ENCODE data around the gene MKS1.
A peak's percentile ranks its signal among the peaks of the same experiment; 100 is the strongest.

The MKS1 gene

DNA sequence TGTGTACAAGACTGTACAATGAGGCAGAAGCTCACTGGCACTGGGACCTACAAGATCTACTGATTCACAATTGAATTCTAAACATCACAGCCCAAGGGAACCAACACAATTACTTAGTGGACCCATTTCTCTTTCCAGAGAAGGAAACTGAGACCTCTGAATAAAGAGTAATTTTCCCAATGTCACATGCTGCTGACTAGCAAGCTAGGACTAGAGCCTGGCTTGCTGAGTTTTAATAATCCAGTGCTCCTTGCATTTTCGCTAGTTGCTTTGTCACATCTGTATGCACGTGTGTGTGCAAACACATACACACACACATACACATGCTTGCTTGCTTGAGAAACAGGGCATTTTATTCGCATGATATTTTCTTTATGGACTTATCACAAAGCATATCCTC, 15.5 kb upstream of the MKS1 start:
- peaks cover 17% of the 10 kb centered on the region; the same call in 1 of the 2 replicates for H3K27me3 ChIP-seq (ENCODE audit: insufficient read depth, low read depth)
- no peak overlapping the region for H2AFZ ChIP-seq (ENCODE audit: low read depth)
- H3K4me3 ChIP-seq (IDR thresholded peaks at IDR 0.05; ENCODE audit: insufficient read depth, low read depth, low read length): no peak overlapping the region
- no peak overlapping the region for H3K4me2 ChIP-seq
- H3K27ac ChIP-seq: no peak overlapping the region
- H3K36me3 ChIP-seq (ENCODE audit: insufficient read depth): no peaks in the 10 kb centered on the region
- TF ChIP-seq, protein P1, sequence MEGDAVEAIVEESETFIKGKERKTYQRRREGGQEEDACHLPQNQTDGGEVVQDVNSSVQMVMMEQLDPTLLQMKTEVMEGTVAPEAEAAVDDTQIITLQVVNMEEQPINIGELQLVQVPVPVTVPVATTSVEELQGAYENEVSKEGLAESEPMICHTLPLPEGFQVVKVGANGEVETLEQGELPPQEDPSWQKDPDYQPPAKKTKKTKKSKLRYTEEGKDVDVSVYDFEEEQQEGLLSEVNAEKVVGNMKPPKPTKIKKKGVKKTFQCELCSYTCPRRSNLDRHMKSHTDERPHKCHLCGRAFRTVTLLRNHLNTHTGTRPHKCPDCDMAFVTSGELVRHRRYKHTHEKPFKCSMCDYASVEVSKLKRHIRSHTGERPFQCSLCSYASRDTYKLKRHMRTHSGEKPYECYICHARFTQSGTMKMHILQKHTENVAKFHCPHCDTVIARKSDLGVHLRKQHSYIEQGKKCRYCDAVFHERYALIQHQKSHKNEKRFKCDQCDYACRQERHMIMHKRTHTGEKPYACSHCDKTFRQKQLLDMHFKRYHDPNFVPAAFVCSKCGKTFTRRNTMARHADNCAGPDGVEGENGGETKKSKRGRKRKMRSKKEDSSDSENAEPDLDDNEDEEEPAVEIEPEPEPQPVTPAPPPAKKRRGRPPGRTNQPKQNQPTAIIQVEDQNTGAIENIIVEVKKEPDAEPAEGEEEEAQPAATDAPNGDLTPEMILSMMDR (conservative IDR thresholded peaks at IDR 0.05; ENCODE audit: low read depth, low read length): no peak
- H3K4me1 ChIP-seq (ENCODE audit: low read depth, poor library complexity, severe bottlenecking): peaks cover 8% of the 10 kb centered on the region
- H4K20me1 ChIP-seq (ENCODE audit: insufficient read depth): no peaks in the 10 kb centered on the region
- H3K79me2 ChIP-seq (ENCODE audit: insufficient read depth, low read depth): no peaks in the 10 kb centered on the region
- H3K9ac ChIP-seq: no peak overlapping the region

DNA sequence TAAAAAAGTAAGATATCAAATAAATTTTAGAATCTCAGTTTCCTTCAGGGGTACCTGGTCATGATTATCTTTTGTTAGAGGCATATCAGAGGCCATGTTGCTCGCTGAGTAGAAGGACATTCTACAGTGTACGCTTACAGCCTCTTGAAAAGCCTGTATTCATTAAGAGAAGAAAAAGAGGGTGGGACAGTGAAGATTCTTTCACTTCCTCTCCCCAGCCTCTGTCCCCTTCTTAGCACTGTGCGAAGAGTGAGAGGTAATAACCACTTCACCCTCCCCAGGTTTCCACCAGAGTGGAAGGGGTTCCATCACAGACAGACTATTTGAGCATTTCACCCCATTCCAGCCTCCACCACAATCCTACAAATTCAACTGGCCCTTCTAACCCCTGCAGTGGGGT, 14.5 kb upstream of the MKS1 start:
- Histone ChIP-seq H3K4me2 (no peak overlapping the region), H3K9ac (no peak overlapping the region), H3K27ac (no peak overlapping the region), H4K20me1 (ENCODE audit: insufficient read depth) (no peaks in the 10 kb centered on the region), H3K36me3 (ENCODE audit: insufficient read depth) (no peaks in the 10 kb centered on the region), H2AFZ (ENCODE audit: low read depth) (no peak overlapping the region), H3K4me1 (ENCODE audit: low read depth, poor library complexity, severe bottlenecking) (peaks cover 8% of the 10 kb centered on the region), H3K4me3 (IDR thresholded peaks at IDR 0.05; ENCODE audit: insufficient read depth, low read depth, low read length) (no peak overlapping the region), H3K27me3 (ENCODE audit: insufficient read depth, low read depth) (peaks cover 17% of the 10 kb centered on the region; the same call in 1 of the 2 replicates), H3K79me2 (ENCODE audit: insufficient read depth, low read depth) (no peaks in the 10 kb centered on the region)
- TF ChIP-seq, protein P1 (conservative IDR thresholded peaks at IDR 0.05; ENCODE audit: low read depth, low read length): no peak

DNA sequence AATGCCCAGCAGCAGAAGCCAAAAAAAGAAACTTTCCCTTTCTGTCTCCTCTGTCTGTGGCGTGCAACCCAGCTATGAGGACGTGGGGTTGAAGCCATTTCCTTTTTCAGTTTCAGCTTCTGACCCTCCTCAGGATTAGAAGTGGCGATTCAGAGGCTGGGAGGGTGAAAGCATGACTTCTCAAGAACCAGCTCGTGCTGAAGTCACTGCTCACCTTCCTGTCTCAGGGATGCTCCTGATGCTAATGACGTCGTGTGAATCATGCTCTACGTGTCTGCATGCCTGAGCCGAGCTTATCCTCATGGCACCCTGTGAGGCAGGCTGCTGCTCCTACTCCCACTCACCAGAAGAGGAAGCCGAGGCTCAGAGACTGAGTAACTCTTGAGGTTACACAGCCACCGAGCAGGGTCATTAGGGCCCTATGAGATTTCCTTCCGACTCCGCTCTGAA, 13.7 kb upstream of the MKS1 start:
- TF ChIP-seq, protein P1 (conservative IDR thresholded peaks at IDR 0.05; ENCODE audit: low read depth, low read length): no peak
- Histone ChIP-seq H3K27me3 (ENCODE audit: insufficient read depth, low read depth) (peaks cover 17% of the 10 kb centered on the region; the same call in 1 of the 2 replicates), H3K79me2 (ENCODE audit: insufficient read depth, low read depth) (no peaks in the 10 kb centered on the region), H3K36me3 (ENCODE audit: insufficient read depth) (no peaks in the 10 kb centered on the region), H3K4me2 (peak overlapping the region; percentile 3; the same call in 1 of the 2 replicates), H3K9ac (no peak overlapping the region), H3K4me1 (ENCODE audit: low read depth, poor library complexity, severe bottlenecking) (peaks cover 8% of the 10 kb centered on the region), H2AFZ (ENCODE audit: low read depth) (no peak overlapping the region), H3K4me3 (IDR thresholded peaks at IDR 0.05; ENCODE audit: insufficient read depth, low read depth, low read length) (no peak overlapping the region), H4K20me1 (ENCODE audit: insufficient read depth) (no peaks in the 10 kb centered on the region), H3K27ac (no peak overlapping the region)

DNA sequence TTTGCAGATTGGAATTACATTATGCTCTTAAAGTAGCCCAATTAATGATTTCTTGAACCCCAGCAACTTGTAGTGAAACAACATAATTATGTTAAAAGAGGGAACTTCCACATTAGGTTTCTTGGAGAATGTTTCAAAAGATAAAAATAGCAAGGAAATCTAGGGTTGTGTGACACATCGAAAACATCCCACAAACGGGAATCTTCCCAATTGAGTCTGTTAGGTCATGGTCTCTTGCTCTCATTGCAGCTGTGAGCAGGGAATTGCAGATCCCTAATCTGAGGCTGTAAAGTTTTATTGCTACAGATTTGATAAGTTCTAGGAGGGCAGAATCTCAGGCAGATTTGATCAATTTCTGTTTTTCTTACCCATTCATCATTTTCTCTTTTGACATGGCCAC, 12.6 kb upstream of the MKS1 start:
- no peaks in the 10 kb centered on the region for H4K20me1 ChIP-seq (ENCODE audit: insufficient read depth)
- H3K27me3 ChIP-seq (ENCODE audit: insufficient read depth, low read depth): peaks cover 17% of the 10 kb centered on the region; the same call in 1 of the 2 replicates
- H3K79me2 ChIP-seq (ENCODE audit: insufficient read depth, low read depth): no peaks in the 10 kb centered on the region
- no peaks in the 10 kb centered on the region for H3K36me3 ChIP-seq (ENCODE audit: insufficient read depth)
- no peak overlapping the region for H3K27ac ChIP-seq
- TF ChIP-seq, protein P1 (conservative IDR thresholded peaks at IDR 0.05; ENCODE audit: low read depth, low read length): no peak
- H2AFZ ChIP-seq (ENCODE audit: low read depth): no peak overlapping the region
- no peak overlapping the region for H3K4me3 ChIP-seq (IDR thresholded peaks at IDR 0.05; ENCODE audit: insufficient read depth, low read depth, low read length)
- H3K4me2 ChIP-seq: no peak overlapping the region
- peaks cover 8% of the 10 kb centered on the region for H3K4me1 ChIP-seq (ENCODE audit: low read depth, poor library complexity, severe bottlenecking)
- no peak overlapping the region for H3K9ac ChIP-seq

Data from KMS-11 (cell line).